Upper lobe of left lung (tissue), 6 donors: Measurements from ENCODE around the gene ODAD4. TPM values are rescaled to one million over a fixed set of nuclear protein-coding genes. Genes with fewer than 3 reads are reported as not detected.
A peak's percentile ranks its signal among the peaks of the same experiment; 100 is the strongest.

Source experiments
- ATAC-seq, 2 donors: fragments of 200-7000 bp; cut with Tn5 transposase; one replicate each; pipeline ENCODE4 v1.9.1; 2022; ENCODE audit warnings: mild to moderate bottlenecking in 2 of 2, moderate library complexity in 2 of 2; ENCODE audit not compliant: low FRiP score in 2 of 2
- DNase-seq, 2 donors: peaks; one replicate each; pipeline ENCODE4 v3.0.0-alpha.2; 2019 to 2020
- H3K27ac ChIP-seq, 4 donors: fragments of 200-600 bp; sonication (generic); one replicate each; pipeline ENCODE4 v1.5.1; 2016 to 2019
- H3K27me3 ChIP-seq, 4 donors: fragments of 200-600 bp; sonication (generic); one replicate each; pipeline ENCODE4 v1.5.1; 2017 to 2019
- H3K36me3 ChIP-seq, 4 donors: fragments of 200-600 bp; sonication (generic); one replicate each; pipeline ENCODE4 v1.5.1; 2016 to 2019
- H3K4me1 ChIP-seq, 4 donors: fragments of 200-600 bp; sonication (generic); one replicate each; pipeline ENCODE4 v1.5.1; 2018 to 2019
- H3K4me3 ChIP-seq, 4 donors: fragments of 200-600 bp; sonication (generic); one replicate each; pipeline ENCODE4 v1.5.1; 2017 to 2019; ENCODE audit warnings: mild to moderate bottlenecking in 2 of 4, moderate library complexity in 1 of 4
- H3K9me3 ChIP-seq, 4 donors: fragments of 200-600 bp; sonication (generic); one replicate each; pipeline ENCODE4 v1.5.1; 2018 to 2019
- CTCF ChIP-seq, 6 experiments: fragments of 450-650 bp in 4 of 6; fragments of 200-600 bp in 2 of 6; sonication (generic) in 2 of 6; IDR thresholded peaks; one replicate each; pipeline ENCODE4 v1.5.1; 2016 to 2019; ENCODE audit warnings: antibody characterized with exemption in 6 of 6
- EP300 ChIP-seq, 4 donors: sonication (generic); formaldehyde crosslinking; IDR thresholded peaks; one replicate each; pipeline ENCODE4 v1.5.1; 2017; ENCODE audit warnings: antibody characterized with exemption in 4 of 4, control low read depth in 2 of 4
- POLR2A ChIP-seq, 4 donors: fragments of 450-650 bp; IDR thresholded peaks; one replicate each; pipeline ENCODE4 v1.5.1; 2016 to 2017; ENCODE audit warnings: antibody characterized with exemption in 4 of 4, mild to moderate bottlenecking in 2 of 4
- POLR2AphosphoS5 ChIP-seq, 2 donors: sonication (generic); formaldehyde crosslinking; IDR thresholded peaks; one replicate each; pipeline ENCODE4 v1.5.1; 2017; ENCODE audit warnings: antibody characterized with exemption in 2 of 2
- WGBS, 2 donors: methylation state at CpG; one replicate each; pipeline ENCODE4 v1.1.5; 2017 to 2018; 5-methylcytosine and 5-hydroxymethylcytosine counted together
- total RNA-seq, 6 donors: library from RNA; depleted of rRNA in 4 of 6; stranded (reverse); fragments of >200 nt in 4 of 6; gene quantifications; one replicate each; pipeline versions ENCODE4 v1.1.0 to v1.2.1, GENCODE V29; 2016 to 2021
- donor health status: DM: no; HTN: no; CAD: no; lungs with moderate emphysema.
- donor health status: DM: no; HTN: yes; CAD: no; lungs with severe emphysema.

Gene ODAD4
- total RNA-seq, 6 donors from 2014 or later, result 1.2 to 16.9 (median 4.8) TPM

GRCh38 chr17:41959030-41959335 lies 28.6 kb downstream of the ODAD4 start:
- Histone ChIP-seq H3K4me1 (peaks cover 0 to 5% (median 2%) of the 10 kb centered on the region in 4 donors), H3K4me3 (no peak overlapping the region), H3K27me3 (no peaks in the 10 kb centered on the region), H3K9me3 (no peaks in the 10 kb centered on the region), H3K27ac (no peak overlapping the region), H3K36me3 (no peaks in the 10 kb centered on the region)
- DNase-seq (no peak), ATAC-seq (peak in 1 of 2 donors; percentile 28)
- WGBS, 2 donors, result 50 to 79% methylated on average over 2 of the region's 2 CpGs
- TF ChIP-seq POLR2AphosphoS5 (IDR thresholded peaks at IDR 0.05) (no peak), EP300 (IDR thresholded peaks at IDR 0.05) (no peak), POLR2A (IDR thresholded peaks at IDR 0.05) (no peak), CTCF (IDR thresholded peaks at IDR 0.05) (no peak)

GRCh38 chr17:41959336-41960095 lies 29.1 kb downstream of the ODAD4 start:
- Histone ChIP-seq H3K27ac (no peak overlapping the region), H3K27me3 (no peaks in the 10 kb centered on the region), H3K36me3 (no peaks in the 10 kb centered on the region), H3K9me3 (no peaks in the 10 kb centered on the region), H3K4me1 (peaks cover 0 to 5% (median 2%) of the 10 kb centered on the region in 4 donors), H3K4me3 (no peak overlapping the region)
- peak; percentile 36 to 73 for DNase-seq
- peak; percentile 12 to 35 for ATAC-seq
- TF ChIP-seq CTCF (IDR thresholded peaks at IDR 0.05) (peak in 3 of 6 experiments; percentile 12 to 37 (median 34)), POLR2AphosphoS5 (IDR thresholded peaks at IDR 0.05) (no peak)
- 63 to 68% methylated on average over 13 to 17 of the region's 17 CpGs for WGBS, 2 donors

DNA sequence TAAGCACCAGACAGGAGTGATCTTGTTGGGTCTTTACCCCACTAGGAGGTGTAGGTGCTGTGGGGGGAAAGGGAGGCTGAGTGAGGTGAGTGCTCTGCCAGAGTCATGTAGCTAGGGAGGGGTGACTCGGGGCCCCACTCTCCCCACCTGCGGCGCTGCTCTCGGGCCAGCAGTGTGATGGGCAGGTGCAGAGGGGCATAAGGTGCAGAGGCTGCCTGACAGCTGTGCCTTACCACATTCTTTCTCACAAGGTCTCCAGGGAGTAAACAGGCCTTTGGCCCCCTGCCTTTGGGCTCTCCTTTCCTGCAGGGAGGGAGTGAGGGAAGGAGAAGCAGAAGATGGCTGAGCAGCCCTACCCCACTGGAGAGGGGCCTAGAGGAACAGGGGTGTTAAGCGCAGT lies 31.7 kb downstream of the ODAD4 start:
- no peak for TF ChIP-seq EP300 (IDR thresholded peaks at IDR 0.05)
- no peak for TF ChIP-seq CTCF (IDR thresholded peaks at IDR 0.05)
- no peak for TF ChIP-seq POLR2A (IDR thresholded peaks at IDR 0.05)
- no peak for TF ChIP-seq POLR2AphosphoS5 (IDR thresholded peaks at IDR 0.05)
- no peaks in the 10 kb centered on the region for H3K9me3 ChIP-seq
- no peak overlapping the region for H3K4me3 ChIP-seq
- H3K4me1 ChIP-seq, result peaks cover 8 to 20% (median 14%) of the 10 kb centered on the region in 4 donors
- DNase-seq (no peak), ATAC-seq (no peak)
- WGBS, 2 donors, result 84 to 93% methylated on average over 5 of the region's 5 CpGs
- H3K36me3 ChIP-seq, result no peaks in the 10 kb centered on the region
- no peak overlapping the region for H3K27ac ChIP-seq
- H3K27me3 ChIP-seq, result no peaks in the 10 kb centered on the region

- H3K27me3 ChIP-seq, result no peaks in the 10 kb centered on the region
- H3K9me3 ChIP-seq, result no peaks in the 10 kb centered on the region
- ATAC-seq, result peak in 1 of 2 donors; percentile 47
- TF ChIP-seq CTCF (IDR thresholded peaks at IDR 0.05) (peak; percentile 74 to 88 (median 82)), POLR2A (IDR thresholded peaks at IDR 0.05) (no peak)
- peaks cover 15 to 28% (median 21%) of the 10 kb centered on the region in 4 donors for H3K4me1 ChIP-seq
- WGBS, 2 donors, result 25 to 26% methylated on average over 4 to 9 of the region's 9 CpGs
- H3K4me3 ChIP-seq, result no peak overlapping the region
- no peak overlapping the region for H3K27ac ChIP-seq
- H3K36me3 ChIP-seq, result no peaks in the 10 kb centered on the region
- peak in 1 of 2 donors; percentile 66 for DNase-seq
These were observed 32.5 kb downstream of the ODAD4 start for GRCh38 chr17:41962768-41963434.
